Neural cell (in vitro differentiated cells): ENCODE measurements around the gene PALM3. TPM values are rescaled to one million over a fixed set of nuclear protein-coding genes. Genes with fewer than 3 reads are reported as not detected.

ENCODE experiments used
- H2AFZ ChIP-seq: fragments of 200-600, 300-800 bp; sonication (generic), shearing (Covaris generic); 2 replicates; pipeline ENCODE4 v1.6.0; 2014; ENCODE audit warnings: low read depth, mild to moderate bottlenecking, antibody characterized with exemption, low read length, moderate library complexity
- H3F3A ChIP-seq: fragments of 200-600 bp; shearing (Covaris generic); 2 replicates; pipeline ENCODE4 v1.6.1; 2016; ENCODE audit warnings: mild to moderate bottlenecking, moderate library complexity, mixed read lengths, antibody characterized with exemption, low read length; ENCODE audit not compliant: insufficient read depth, poor library complexity, severe bottlenecking
- H3K27ac ChIP-seq: fragments of 200-600, 300-800 bp; sonication (generic), shearing (Covaris generic); 2 replicates; pipeline ENCODE4 v1.5.1; 2014; ENCODE audit warnings: mild to moderate bottlenecking, low read length, moderate library complexity
- H3K27me3 ChIP-seq: fragments of 300-800, 200-600 bp; sonication (generic), shearing (Covaris generic); 2 replicates; pipeline ENCODE4 v1.6.0; 2014; ENCODE audit warnings: mild to moderate bottlenecking, low read depth, low read length, moderate library complexity; ENCODE audit not compliant: insufficient read depth
- H3K36me3 ChIP-seq: fragments of 300-800, 200-600 bp; sonication (generic), shearing (Covaris generic); 2 replicates; pipeline ENCODE4 v1.5.1; 2014; ENCODE audit warnings: mild to moderate bottlenecking, antibody characterized with exemption, low read length, moderate library complexity; ENCODE audit not compliant: insufficient read depth
- H3K4me2 ChIP-seq: fragments of 300-800, 200-600 bp; sonication (generic), shearing (Covaris generic); 2 replicates; pipeline ENCODE4 v1.6.0; 2014; ENCODE audit warnings: mild to moderate bottlenecking, low read length
- H3K4me3 ChIP-seq: fragments of 300-800, 200-600 bp; sonication (generic), shearing (Covaris generic); 2 replicates; pipeline ENCODE4 v1.5.1; 2014; ENCODE audit warnings: mild to moderate bottlenecking, low read length, moderate library complexity
- H3K79me2 ChIP-seq: fragments of 200-600 bp; shearing (Covaris generic); replicated peaks from 2 replicates; pipeline ENCODE4 v1.6.0; 2014; ENCODE audit warnings: mild to moderate bottlenecking, low read length, moderate library complexity; ENCODE audit not compliant: insufficient read depth
- H3K9ac ChIP-seq: fragments of 300-800, 200-600 bp; sonication (generic), shearing (Covaris generic); 2 replicates; pipeline ENCODE4 v1.6.1; 2016; ENCODE audit warnings: mild to moderate bottlenecking, low read length, mixed read lengths
- H3K9me2 ChIP-seq: fragments of 200-600 bp; shearing (Covaris generic); 2 replicates; pipeline ENCODE4 v1.6.1; 2016; ENCODE audit warnings: mild to moderate bottlenecking, low read length, mixed read lengths; ENCODE audit not compliant: insufficient read depth
- H3K9me3 ChIP-seq: fragments of 200-600, 300-800 bp; sonication (generic), shearing (Covaris generic); 2 replicates; pipeline ENCODE4 v1.6.1; 2016; ENCODE audit warnings: mild to moderate bottlenecking, mixed run types, low read length, moderate library complexity, mixed read lengths
- H4K20me1 ChIP-seq: fragments of 200-600 bp; shearing (Covaris generic); 2 replicates; pipeline ENCODE4 v1.6.1; 2016; ENCODE audit warnings: mild to moderate bottlenecking, mixed run types; ENCODE audit not compliant: insufficient read depth
- CTCF ChIP-seq: fragments of 450-650 bp; IDR thresholded peaks from 2 replicates; pipeline ENCODE4 v1.5.1; 2014; ENCODE audit warnings: antibody characterized with exemption, mild to moderate bottlenecking, moderate library complexity; ENCODE audit not compliant: poor library complexity, severe bottlenecking
- EP300 ChIP-seq: fragments of 450-650 bp; conservative IDR thresholded peaks from 2 replicates; pipeline ENCODE4 v1.6.1; 2014; ENCODE audit warnings: antibody characterized with exemption, mild to moderate bottlenecking, moderate library complexity; ENCODE audit not compliant: poor library complexity, severe bottlenecking
- EZH2 ChIP-seq: fragments of 200-600, 300-800 bp; shearing (Covaris generic), sonication (generic); IDR thresholded peaks from 2 replicates; pipeline ENCODE4 v1.6.1; 2014; ENCODE audit warnings: antibody characterized with exemption, low read length, borderline replicate concordance, mild to moderate bottlenecking; ENCODE audit not compliant: insufficient read depth, poor library complexity, severe bottlenecking
- MXI1 ChIP-seq: fragments of 450-650 bp; conservative IDR thresholded peaks from 2 replicates; pipeline ENCODE4 v1.6.1; 2014; ENCODE audit warnings: antibody characterized with exemption, mild to moderate bottlenecking; ENCODE audit not compliant: poor library complexity, severe bottlenecking
- POLR2AphosphoS5 ChIP-seq: IDR thresholded peaks from 2 replicates; pipeline ENCODE4 v1.6.1; 2012
- RAD21 ChIP-seq: fragments of 450-650 bp; conservative IDR thresholded peaks from 2 replicates; pipeline ENCODE4 v1.6.1; 2014; ENCODE audit warnings: antibody characterized with exemption, mild to moderate bottlenecking, moderate library complexity
- REST ChIP-seq: IDR thresholded peaks from 2 replicates; pipeline ENCODE4 v1.6.1; 2012; ENCODE audit warnings: borderline replicate concordance
- SMC3 ChIP-seq: fragments of 450-650 bp; conservative IDR thresholded peaks from 2 replicates; pipeline ENCODE4 v1.6.1; 2014; ENCODE audit warnings: antibody characterized with exemption, mild to moderate bottlenecking, moderate library complexity; ENCODE audit not compliant: poor library complexity
- TAF1 ChIP-seq: IDR thresholded peaks from 2 replicates; pipeline ENCODE4 v1.6.1; 2012; ENCODE audit warnings: low read depth
- polyA plus RNA-seq: library from polyadenylated mRNA; depleted of rRNA; stranded (reverse); fragments of >200 nt; gene quantifications from 2 replicates; pipeline ENCODE4 v1.2.3, GENCODE V29; 2014

Gene PALM3
- polyA plus RNA-seq, 1 donor from 2014 or later, result 0.33 TPM

GRCh38 chr19:14089662-14090508 lies 28.0 kb upstream of the PALM3 start:
- Histone ChIP-seq H3K36me3 (peaks cover 6% of the 10 kb centered on the region), H3K27me3 (no peaks in the 10 kb centered on the region), H3K9me2 (no peaks in the 10 kb centered on the region), H4K20me1 (peaks cover 8% of the 10 kb centered on the region), H3K79me2 (no peaks in the 10 kb centered on the region), H3K27ac (peak overlapping the region; percentile 44), H3K4me2 (peak overlapping the region; percentile 73), H3K9me3 (peaks cover 3% of the 10 kb centered on the region), H3F3A (peaks cover 4% of the 10 kb centered on the region), H2AFZ (no peak overlapping the region), H3K9ac (peak overlapping the region; percentile 70), H3K4me3 (peak overlapping the region; percentile 70)
- TF ChIP-seq EZH2 (no peak), SMC3 (no peak), MXI1 (peak; percentile 51), POLR2AphosphoS5 (no peak), CTCF (peak; percentile 57), RAD21 (no peak)

- Histone ChIP-seq H4K20me1 (peaks cover 8% of the 10 kb centered on the region), H3K9me2 (no peaks in the 10 kb centered on the region), H3K79me2 (no peaks in the 10 kb centered on the region), H3K9me3 (peaks cover 3% of the 10 kb centered on the region), H3K4me3 (peak overlapping the region; percentile 70), H3K27me3 (no peaks in the 10 kb centered on the region), H2AFZ (no peak overlapping the region), H3K9ac (peak overlapping the region; percentile 44), H3K27ac (no peak overlapping the region), H3K4me2 (peak overlapping the region; percentile 73), H3K36me3 (peaks cover 6% of the 10 kb centered on the region), H3F3A (peaks cover 4% of the 10 kb centered on the region)
- TF ChIP-seq CTCF (peak; percentile 66), SMC3 (peak; percentile 52), TAF1 (no peak), POLR2AphosphoS5 (no peak), RAD21 (peak; percentile 40), EZH2 (no peak), EP300 (no peak), REST (no peak), MXI1 (no peak)
Measured at GRCh38 chr19:14089412-14089661, 27.5 kb upstream of the PALM3 start.
